Measurements from ENCODE around the gene ITPRID1.

DNA sequence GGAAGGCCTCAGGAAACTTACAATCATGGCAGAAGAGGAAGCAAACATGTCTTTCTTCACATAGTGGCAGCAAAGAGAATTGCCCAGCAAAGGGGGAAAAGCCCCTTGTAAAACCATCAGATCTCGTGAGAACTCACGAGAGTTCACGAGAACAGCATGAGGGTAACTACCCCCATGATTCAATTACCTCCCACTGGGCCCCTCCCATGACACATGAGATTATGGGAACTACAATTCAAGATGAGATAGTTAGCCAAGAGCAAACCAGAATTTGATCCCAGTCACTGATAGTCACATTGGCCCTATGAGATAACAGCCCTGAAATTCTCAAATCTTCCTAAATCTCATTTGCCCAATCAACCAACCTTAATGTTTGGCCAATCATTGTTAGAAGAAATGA, 18.2 kb upstream of the ITPRID1 start:
- TF ChIP-seq, protein P1, sequence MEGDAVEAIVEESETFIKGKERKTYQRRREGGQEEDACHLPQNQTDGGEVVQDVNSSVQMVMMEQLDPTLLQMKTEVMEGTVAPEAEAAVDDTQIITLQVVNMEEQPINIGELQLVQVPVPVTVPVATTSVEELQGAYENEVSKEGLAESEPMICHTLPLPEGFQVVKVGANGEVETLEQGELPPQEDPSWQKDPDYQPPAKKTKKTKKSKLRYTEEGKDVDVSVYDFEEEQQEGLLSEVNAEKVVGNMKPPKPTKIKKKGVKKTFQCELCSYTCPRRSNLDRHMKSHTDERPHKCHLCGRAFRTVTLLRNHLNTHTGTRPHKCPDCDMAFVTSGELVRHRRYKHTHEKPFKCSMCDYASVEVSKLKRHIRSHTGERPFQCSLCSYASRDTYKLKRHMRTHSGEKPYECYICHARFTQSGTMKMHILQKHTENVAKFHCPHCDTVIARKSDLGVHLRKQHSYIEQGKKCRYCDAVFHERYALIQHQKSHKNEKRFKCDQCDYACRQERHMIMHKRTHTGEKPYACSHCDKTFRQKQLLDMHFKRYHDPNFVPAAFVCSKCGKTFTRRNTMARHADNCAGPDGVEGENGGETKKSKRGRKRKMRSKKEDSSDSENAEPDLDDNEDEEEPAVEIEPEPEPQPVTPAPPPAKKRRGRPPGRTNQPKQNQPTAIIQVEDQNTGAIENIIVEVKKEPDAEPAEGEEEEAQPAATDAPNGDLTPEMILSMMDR (IDR thresholded peaks at IDR 0.05), result no peak
- TF ChIP-seq POLR2A (IDR thresholded peaks at IDR 0.05) (no peak), EP300 (IDR thresholded peaks at IDR 0.05) (no peak)

Measured in ovary (tissue), 3 donors.